ENCODE data around the gene RNF103.

DNA sequence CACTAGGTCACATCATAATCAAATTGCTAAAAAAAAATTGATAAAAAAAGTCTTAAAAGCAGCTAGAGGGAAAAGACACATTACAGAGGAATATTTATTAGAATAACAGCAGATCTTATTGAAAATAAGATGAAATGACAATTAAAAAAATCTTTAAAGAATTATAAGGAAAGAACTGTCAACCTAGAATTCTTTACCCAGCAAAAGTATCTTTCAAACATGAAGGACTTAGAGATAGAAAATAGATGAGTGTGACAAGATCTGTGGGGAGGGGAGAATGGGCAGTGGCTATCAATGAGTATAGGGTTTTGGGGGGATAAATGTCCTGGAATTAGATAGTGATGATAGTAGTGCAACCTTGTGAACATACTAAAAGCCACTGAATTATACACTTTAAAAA, 26.5 kb upstream of the RNF103 start:
- TF ChIP-seq ZNF274 (IDR thresholded peaks at IDR 0.05; ENCODE audit: low read depth, low read length) (no peak), YY1 (IDR thresholded peaks at IDR 0.05; ENCODE audit: insufficient read depth, insufficient read length) (no peak), SUZ12 (IDR thresholded peaks at IDR 0.05; ENCODE audit: extremely low read depth, insufficient read depth, insufficient read length) (no peak)

Measured in NT2/D1 (cell line).